CD14-positive monocyte (primary cell): Measurements from ENCODE around the gene RBL1. TPM values are rescaled to one million over a fixed set of nuclear protein-coding genes. Genes with fewer than 3 reads are reported as not detected.
A peak's percentile ranks its signal among the peaks of the same experiment; 100 is the strongest.

Source experiments
- DNase-seq, 3 donors: peaks; one replicate each; pipeline ENCODE4 v3.0.0-alpha.2; 2011 to 2022
- H2AFZ ChIP-seq: 2 replicates; pipeline ENCODE4 v1.6.0; 2012; ENCODE audit warnings: mild to moderate bottlenecking, low read depth, low read length, inconsistent platforms; ENCODE audit not compliant: insufficient read depth, poor library complexity, severe bottlenecking
- H3K27ac ChIP-seq, 2 donors: 1 replicate in 1 of 2; 2 replicates in 1 of 2; pipeline ENCODE4 v1.5.1; 2012 to 2013; ENCODE audit warnings: low read length in 2 of 2, control low read depth in 1 of 2, inconsistent platforms in 1 of 2, low read depth in 1 of 2, mild to moderate bottlenecking in 1 of 2
- H3K27me3 ChIP-seq, 2 donors: one replicate each; pipeline versions ENCODE4 v1.6.0 to v1.6.1; 2011 to 2013; ENCODE audit warnings: low read length in 2 of 2; ENCODE audit not compliant: control insufficient read depth in 2 of 2, insufficient read depth in 2 of 2
- H3K36me3 ChIP-seq, 2 donors: replicated peaks in 1 of 2; 1 replicate in 1 of 2; 2 replicates in 1 of 2; pipeline versions ENCODE4 v1.5.1 to v1.6.1; 2012 to 2013; ENCODE audit warnings: low read length in 2 of 2, control low read depth in 1 of 2, inconsistent platforms in 1 of 2, mild to moderate bottlenecking in 1 of 2; ENCODE audit not compliant: insufficient read depth in 2 of 2, control insufficient read depth in 1 of 2
- H3K4me1 ChIP-seq, 2 donors: 1 replicate in 1 of 2; 2 replicates in 1 of 2; pipeline versions ENCODE4 v1.5.1 to v1.6.1; 2012 to 2013; ENCODE audit warnings: low read length in 2 of 2, control low read depth in 1 of 2, inconsistent platforms in 1 of 2, mild to moderate bottlenecking in 1 of 2, moderate library complexity in 1 of 2; ENCODE audit not compliant: insufficient read depth in 2 of 2, control insufficient read depth in 1 of 2
- H3K4me2 ChIP-seq: replicated peaks from 2 replicates; pipeline ENCODE3; 2012; ENCODE audit warnings: low read length, moderate library complexity, mild to moderate bottlenecking; ENCODE audit not compliant: poor library complexity, severe bottlenecking; ENCODE audit errors: extremely low read depth
- H3K4me3 ChIP-seq, 3 experiments: fragments of 200-600 bp in 1 of 3; sonication (generic) in 1 of 3; replicated peaks in 1 of 3; 1 replicate in 2 of 3; 2 replicates in 1 of 3; pipeline ENCODE4 v1.5.1; 2011 to 2013; ENCODE audit warnings: low read length in 3 of 3, mild to moderate bottlenecking in 3 of 3, control low read depth in 2 of 3, low read depth in 2 of 3, inconsistent platforms in 1 of 3, moderate library complexity in 1 of 3
- H3K79me2 ChIP-seq: 2 replicates; pipeline ENCODE4 v1.6.0; 2012; ENCODE audit warnings: mild to moderate bottlenecking, control low read depth, inconsistent platforms, low read length, moderate library complexity; ENCODE audit not compliant: insufficient read depth
- H3K9ac ChIP-seq: 2 replicates; pipeline ENCODE4 v1.6.0; 2017; ENCODE audit warnings: low read length, mild to moderate bottlenecking; ENCODE audit not compliant: insufficient read depth, poor library complexity, severe bottlenecking
- H3K9me3 ChIP-seq, 2 donors: replicated peaks in 1 of 2; 1 replicate in 1 of 2; 2 replicates in 1 of 2; pipeline versions ENCODE4 v1.5.1 to v1.6.1; 2012 to 2013; ENCODE audit warnings: low read length in 2 of 2, control low read depth in 1 of 2; ENCODE audit not compliant: control insufficient read depth in 1 of 2, insufficient read depth in 1 of 2
- H4K20me1 ChIP-seq: 2 replicates; pipeline ENCODE4 v1.6.0; 2012; ENCODE audit warnings: mild to moderate bottlenecking, low read length, control low read depth, moderate library complexity; ENCODE audit not compliant: insufficient read depth
- H3K27ac Mint-ChIP-seq, 7 donors: one replicate each; pipeline ENCODE4 v1.8.0; 2020; ENCODE audit warnings: mild to moderate bottlenecking in 7 of 7, mixed read lengths in 7 of 7, moderate library complexity in 6 of 7, inconsistent platforms in 2 of 7
- H3K27me3 Mint-ChIP-seq, 3 donors: one replicate each; pipeline ENCODE4 v1.8.0; 2021 to 2022; ENCODE audit warnings: low read depth in 3 of 3, mild to moderate bottlenecking in 3 of 3, mixed read lengths in 3 of 3, moderate library complexity in 3 of 3, inconsistent platforms in 1 of 3
- H3K36me3 Mint-ChIP-seq, 2 donors: one replicate each; pipeline ENCODE4 v1.8.0; 2020; ENCODE audit warnings: mixed read lengths in 2 of 2, inconsistent platforms in 1 of 2, mild to moderate bottlenecking in 1 of 2
- H3K4me1 Mint-ChIP-seq: one replicate; pipeline ENCODE4 v1.8.0; 2020; ENCODE audit warnings: mild to moderate bottlenecking, mixed read lengths
- H3K4me3 Mint-ChIP-seq, 2 donors: one replicate each; pipeline ENCODE4 v1.8.0; 2020; ENCODE audit warnings: mild to moderate bottlenecking in 2 of 2, mixed read lengths in 2 of 2, moderate library complexity in 1 of 2
- H3K9me3 Mint-ChIP-seq, 7 donors: one replicate each; pipeline ENCODE4 v1.8.0; 2020 to 2022; ENCODE audit warnings: mixed read lengths in 7 of 7, mild to moderate bottlenecking in 6 of 7, moderate library complexity in 6 of 7, inconsistent platforms in 2 of 7
- CTCF ChIP-seq: fragments of 200-600 bp; IDR thresholded peaks from one replicate; pipeline ENCODE4 v1.8.0; 2022; ENCODE audit warnings: antibody characterized with exemption, mild to moderate bottlenecking
- WGBS: methylation state at CpG from one replicate; pipeline ENCODE4 v1.1.5; 2013; ENCODE audit warnings: missing lambda C conversion rate; ENCODE audit not compliant: insufficient coverage; 5-methylcytosine and 5-hydroxymethylcytosine counted together
- intact Hi-C, 2 donors: fragments of 100-400 bp; cut with micrococcal nuclease; formaldehyde crosslinking; loops; one replicate each; pipeline versions ENCODE4 v1.15.0 to v1.15.1; 2023
- polyA plus RNA-seq, 3 donors: library from polyadenylated mRNA; depleted of rRNA in 1 of 3; unstranded in 2 of 3; stranded (reverse) in 1 of 3; fragments of 300-500 nt in 2 of 3; fragments of >200 nt in 1 of 3; fragmentation: Illumina TruSeq in 2 of 3; gene quantifications; 1 replicate in 2 of 3; 2 replicates in 1 of 3; pipeline ENCODE4 v1.2.3, GENCODE V29; 2012 to 2021

Gene RBL1
- polyA plus RNA-seq, 3 donors, result 1.5 to 3.7 (median 2.4) TPM

- H3K9ac ChIP-seq, result no peak overlapping the region
- Mint-ChIP-seq H3K36me3 (peaks cover 16 to 28% of the 10 kb centered on the region in 2 donors), H3K27me3 (peaks cover 0 to 1% (median 0%) of the 10 kb centered on the region in 3 donors), H3K4me1 (peaks cover 44% of the 10 kb centered on the region), H3K9me3 (peaks cover 8 to 18% (median 12%) of the 10 kb centered on the region in 7 donors), H3K4me3 (no peak overlapping the region), H3K27ac (peak overlapping the region in 2 of 7 donors; percentile 24 to 50)
- H4K20me1 ChIP-seq, result no peaks in the 10 kb centered on the region
- peaks cover 4 to 6% of the 10 kb centered on the region in 2 donors for H3K9me3 ChIP-seq
- H3K4me1 ChIP-seq, result peaks cover 43% of the 10 kb centered on the region in 2 donors
- no peak for TF ChIP-seq CTCF
- H3K4me2 ChIP-seq, result no peak overlapping the region
- H3K27me3 ChIP-seq, result no peaks in the 10 kb centered on the region
- no peak overlapping the region for H3K4me3 ChIP-seq
- no peak overlapping the region for H3K27ac ChIP-seq
- DNase-seq, result no peak
- no peak overlapping the region for H2AFZ ChIP-seq
- WGBS, result 100% methylated on average over 1 of the region's 4 CpGs
- H3K79me2 ChIP-seq, result peaks cover 4% of the 10 kb centered on the region
- H3K36me3 ChIP-seq, result peaks cover 0 to 19% of the 10 kb centered on the region in 2 donors
- intact Hi-C loops, result no loop called here
These were observed 102.9 kb downstream of the RBL1 start for GRCh38 chr20:36992802-36993334.

GRCh38 chr20:36991703-36992102 lies 104.1 kb downstream of the RBL1 start:
- peaks cover 8 to 18% (median 12%) of the 10 kb centered on the region in 7 donors for H3K9me3 Mint-ChIP-seq
- no peaks in the 10 kb centered on the region for H3K27me3 ChIP-seq
- H4K20me1 ChIP-seq, result no peaks in the 10 kb centered on the region
- H3K27ac Mint-ChIP-seq, result peak overlapping the region in 3 of 7 donors; percentile 25 to 88 (median 46)
- H2AFZ ChIP-seq, result no peak overlapping the region
- peaks cover 0 to 1% (median 0%) of the 10 kb centered on the region in 3 donors for H3K27me3 Mint-ChIP-seq
- H3K36me3 ChIP-seq, result peaks cover 0 to 16% of the 10 kb centered on the region in 2 donors
- no peak overlapping the region for H3K4me2 ChIP-seq
- H3K4me3 Mint-ChIP-seq, result no peak overlapping the region
- no peak overlapping the region for H3K9ac ChIP-seq
- peaks cover 14 to 24% of the 10 kb centered on the region in 2 donors for H3K36me3 Mint-ChIP-seq
- H3K4me1 ChIP-seq, result peaks cover 43 to 47% of the 10 kb centered on the region in 2 donors
- H3K79me2 ChIP-seq, result peaks cover 4% of the 10 kb centered on the region
- H3K4me1 Mint-ChIP-seq, result peaks cover 48% of the 10 kb centered on the region
- DNase-seq, result peak in 1 of 3 donors; percentile 26
- no peak for TF ChIP-seq CTCF
- WGBS, result 92% methylated on average over 2 of the region's 3 CpGs
- H3K9me3 ChIP-seq, result peaks cover 4 to 6% of the 10 kb centered on the region in 2 donors
- peak overlapping the region in 1 of 2 donors; percentile 21 for H3K27ac ChIP-seq
- no peak overlapping the region for H3K4me3 ChIP-seq
- intact Hi-C loops, result no loop called here
